ENCODE results near the gene PCMT1. TPM values are rescaled to one million over a fixed set of nuclear protein-coding genes. Genes with fewer than 3 reads are reported as not detected.

Gene PCMT1
- total and polyA plus RNA-seq, 9 donors, result 59.1 to 77.9 (median 72.3) TPM

DNA sequence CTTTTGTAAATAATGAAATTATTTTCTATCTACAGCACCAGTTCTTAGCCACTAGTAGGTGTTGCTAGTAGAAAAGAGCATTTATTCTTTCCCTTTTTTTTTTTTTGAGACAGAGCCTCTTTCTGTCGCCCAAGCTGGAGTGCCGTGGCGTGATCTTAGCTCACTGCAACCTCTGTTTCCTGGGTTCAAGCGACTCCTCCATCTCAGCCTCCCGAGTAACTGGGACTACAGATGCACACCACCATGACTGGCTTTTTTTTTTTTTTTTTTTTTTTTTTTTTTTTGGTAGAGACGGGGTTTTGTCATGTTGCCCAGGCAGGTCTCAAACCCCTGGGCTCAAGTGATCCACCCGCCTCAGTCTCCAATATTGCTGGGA is 6.7 kb downstream of the PCMT1 start:
- no CpG with 5 or more reads among the region's 7 CpGs for WGBS (ENCODE audit: insufficient coverage)
- Histone ChIP-seq H3K4me1 (ENCODE audit: control insufficient read depth, insufficient read depth, low read length) (no peaks in the 10 kb centered on the region), H3K36me3 (ENCODE audit: control insufficient read depth, insufficient read depth, low read length) (peaks cover 4% of the 10 kb centered on the region), H3K27me3 (ENCODE audit: control insufficient read depth, insufficient read depth, low read length) (no peaks in the 10 kb centered on the region), H3K9me3 (replicated peaks; ENCODE audit: control insufficient read depth, low read depth, low read length) (no peaks in the 10 kb centered on the region), H3K4me3 (ENCODE audit: low read length) (no peak overlapping the region), H3K27ac (ENCODE audit: low read length) (no peak overlapping the region)
- DNase-seq, result no peak

DNA sequence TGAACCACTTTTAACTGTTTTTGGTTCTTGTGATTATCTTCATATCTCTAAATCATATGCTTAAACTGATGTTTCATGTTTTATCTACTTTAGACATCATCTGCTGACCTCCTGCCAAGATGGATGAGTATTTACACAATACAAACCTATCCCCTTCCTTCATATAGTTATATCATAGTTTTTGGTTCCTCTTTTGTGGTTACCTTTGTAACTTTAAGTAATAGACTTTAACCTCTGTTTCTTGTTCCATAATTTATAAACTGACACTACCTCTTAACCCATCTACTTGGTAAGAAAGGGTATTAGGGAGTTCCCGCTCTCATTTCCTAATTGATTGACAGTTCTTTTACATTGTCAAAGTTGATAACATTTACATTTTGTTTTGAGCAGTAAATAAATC is 11.9 kb downstream of the PCMT1 start:
- H3K9me3 ChIP-seq (replicated peaks; ENCODE audit: control insufficient read depth, low read depth, low read length), result peaks cover 2% of the 10 kb centered on the region
- no peaks in the 10 kb centered on the region for H3K27me3 ChIP-seq (ENCODE audit: control insufficient read depth, insufficient read depth, low read length)
- no peak for DNase-seq
- H3K4me3 ChIP-seq (ENCODE audit: low read length), result no peak overlapping the region
- H3K36me3 ChIP-seq (ENCODE audit: control insufficient read depth, insufficient read depth, low read length), result peaks cover 4% of the 10 kb centered on the region
- no peaks in the 10 kb centered on the region for H3K4me1 ChIP-seq (ENCODE audit: control insufficient read depth, insufficient read depth, low read length)
- H3K27ac ChIP-seq (ENCODE audit: low read length), result no peak overlapping the region
- whole genome bisulfite sequencing (ENCODE audit: insufficient coverage), result no CpG with 5 or more reads among the region's 1 CpG

DNA sequence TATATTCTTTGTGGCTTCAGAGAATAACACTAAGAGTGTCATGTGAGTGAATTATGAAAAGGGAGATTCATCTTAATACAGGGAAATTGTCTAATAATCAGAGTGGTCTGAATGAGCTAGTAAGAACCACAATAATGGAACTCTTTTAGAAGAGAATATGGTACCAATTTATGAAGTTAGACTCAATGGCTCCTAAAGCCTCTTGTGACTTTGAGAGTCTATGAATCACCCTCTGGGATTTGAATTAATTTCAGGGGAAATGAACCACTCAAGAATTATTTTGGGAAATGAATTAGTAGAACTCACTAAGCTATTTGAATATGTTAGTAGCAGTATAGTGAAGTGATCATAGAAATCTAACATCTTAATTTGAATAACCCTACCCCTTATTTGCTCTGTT is 14.3 kb downstream of the PCMT1 start:
- DNase-seq, result no peak
- no peak overlapping the region for H3K4me3 ChIP-seq (ENCODE audit: low read length)
- H3K36me3 ChIP-seq (ENCODE audit: control insufficient read depth, insufficient read depth, low read length), result peaks cover 5% of the 10 kb centered on the region
- H3K27me3 ChIP-seq (ENCODE audit: control insufficient read depth, insufficient read depth, low read length), result no peaks in the 10 kb centered on the region
- peaks cover 2% of the 10 kb centered on the region for H3K9me3 ChIP-seq (replicated peaks; ENCODE audit: control insufficient read depth, low read depth, low read length)
- no peaks in the 10 kb centered on the region for H3K4me1 ChIP-seq (ENCODE audit: control insufficient read depth, insufficient read depth, low read length)
- no peak overlapping the region for H3K27ac ChIP-seq (ENCODE audit: low read length)

DNA sequence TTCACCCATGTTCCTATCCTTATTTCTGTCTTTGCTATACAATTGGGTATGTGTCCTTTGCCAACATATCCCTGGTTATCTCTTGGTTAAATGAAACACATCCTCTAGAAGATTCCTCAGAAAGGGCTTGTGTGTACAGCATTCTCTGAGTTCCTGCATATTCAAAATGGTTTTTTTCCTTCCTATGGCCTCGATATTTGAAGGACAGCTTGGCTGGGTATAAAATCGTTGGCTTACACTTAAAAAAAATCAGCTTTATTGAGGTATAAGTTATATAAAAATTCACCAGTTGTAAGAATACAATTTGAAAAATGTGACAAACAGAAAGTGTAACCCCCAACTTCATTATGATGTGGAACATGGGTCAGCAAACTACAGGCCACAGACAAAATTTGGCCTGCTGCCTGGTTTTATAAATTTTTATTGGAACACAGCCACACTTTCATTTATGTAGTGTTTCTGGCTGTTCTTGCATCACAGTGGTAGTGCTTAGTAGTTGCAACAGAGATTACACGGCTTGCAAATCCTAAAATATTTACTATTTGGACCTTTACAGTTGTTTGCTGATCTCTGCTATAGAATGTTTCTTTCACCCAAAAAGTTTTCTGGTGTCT is 16.7 kb downstream of the PCMT1 start:
- no CpG with 5 or more reads among the region's 3 CpGs for WGBS (ENCODE audit: insufficient coverage)
- DNase-seq, result no peak

DNA sequence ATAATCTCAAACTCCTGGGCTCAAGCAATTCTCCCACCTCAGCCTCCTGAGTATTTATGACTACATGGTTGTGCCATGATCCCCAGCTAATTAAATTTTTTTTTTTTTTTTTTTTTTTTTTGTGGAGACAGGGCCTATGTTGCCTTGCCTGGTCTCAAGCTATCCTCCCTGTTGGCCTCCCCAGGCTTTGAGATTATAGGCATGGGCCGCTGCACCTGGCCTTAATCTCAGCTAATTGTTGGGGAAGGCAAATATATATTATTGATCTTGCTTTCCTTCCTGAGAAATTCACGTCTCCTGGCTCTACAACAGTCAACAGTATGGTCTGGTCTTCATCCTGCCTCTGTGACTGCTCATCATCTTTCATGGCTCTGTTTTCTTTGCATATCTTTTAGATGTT is 20.1 kb downstream of the PCMT1 start:
- Histone ChIP-seq H3K27ac (ENCODE audit: low read length) (no peak overlapping the region), H3K4me1 (ENCODE audit: control insufficient read depth, insufficient read depth, low read length) (no peaks in the 10 kb centered on the region), H3K9me3 (replicated peaks; ENCODE audit: control insufficient read depth, low read depth, low read length) (no peaks in the 10 kb centered on the region), H3K36me3 (ENCODE audit: control insufficient read depth, insufficient read depth, low read length) (peaks cover 23% of the 10 kb centered on the region), H3K4me3 (ENCODE audit: low read length) (no peak overlapping the region), H3K27me3 (ENCODE audit: control insufficient read depth, insufficient read depth, low read length) (no peaks in the 10 kb centered on the region)
- no peak for DNase-seq
- no CpG with 5 or more reads among the region's 2 CpGs for WGBS (ENCODE audit: insufficient coverage)

More for the DNA sequence above, 16.7 kb downstream of the PCMT1 start:
- H3K4me3 ChIP-seq (ENCODE audit: low read length), result no peak overlapping the region
- H3K36me3 ChIP-seq (ENCODE audit: control insufficient read depth, insufficient read depth, low read length), result peaks cover 5% of the 10 kb centered on the region
- peaks cover 2% of the 10 kb centered on the region for H3K9me3 ChIP-seq (replicated peaks; ENCODE audit: control insufficient read depth, low read depth, low read length)
- no peaks in the 10 kb centered on the region for H3K4me1 ChIP-seq (ENCODE audit: control insufficient read depth, insufficient read depth, low read length)
- no peak overlapping the region for H3K27ac ChIP-seq (ENCODE audit: low read length)
- no peaks in the 10 kb centered on the region for H3K27me3 ChIP-seq (ENCODE audit: control insufficient read depth, insufficient read depth, low read length)

DNA sequence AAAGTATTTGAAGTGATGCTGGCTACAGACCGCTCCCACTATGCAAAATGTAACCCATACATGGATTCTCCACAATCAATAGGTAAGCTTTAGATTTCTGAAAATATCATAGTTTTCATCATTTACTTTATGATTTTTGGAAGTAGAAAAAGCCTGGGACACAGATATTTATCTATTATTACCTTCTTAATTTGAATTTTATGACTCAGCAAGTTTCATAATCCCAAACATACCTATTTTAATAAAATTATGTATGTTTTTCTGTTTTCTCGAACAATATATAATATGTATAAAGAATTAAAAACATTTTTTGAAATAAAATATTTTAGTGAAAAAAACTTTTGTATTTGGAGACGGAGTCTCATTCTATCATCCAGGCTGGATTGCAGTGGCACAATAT is 21.6 kb downstream of the PCMT1 start:
- no peaks in the 10 kb centered on the region for H3K27me3 ChIP-seq (ENCODE audit: control insufficient read depth, insufficient read depth, low read length)
- no peaks in the 10 kb centered on the region for H3K4me1 ChIP-seq (ENCODE audit: control insufficient read depth, insufficient read depth, low read length)
- H3K9me3 ChIP-seq (replicated peaks; ENCODE audit: control insufficient read depth, low read depth, low read length), result no peaks in the 10 kb centered on the region
- no peak overlapping the region for H3K27ac ChIP-seq (ENCODE audit: low read length)
- no peak for DNase-seq
- peaks cover 28% of the 10 kb centered on the region for H3K36me3 ChIP-seq (ENCODE audit: control insufficient read depth, insufficient read depth, low read length)
- WGBS (ENCODE audit: insufficient coverage), result 100% methylated on average over 1 of the region's 3 CpGs
- H3K4me3 ChIP-seq (ENCODE audit: low read length), result no peak overlapping the region

DNA sequence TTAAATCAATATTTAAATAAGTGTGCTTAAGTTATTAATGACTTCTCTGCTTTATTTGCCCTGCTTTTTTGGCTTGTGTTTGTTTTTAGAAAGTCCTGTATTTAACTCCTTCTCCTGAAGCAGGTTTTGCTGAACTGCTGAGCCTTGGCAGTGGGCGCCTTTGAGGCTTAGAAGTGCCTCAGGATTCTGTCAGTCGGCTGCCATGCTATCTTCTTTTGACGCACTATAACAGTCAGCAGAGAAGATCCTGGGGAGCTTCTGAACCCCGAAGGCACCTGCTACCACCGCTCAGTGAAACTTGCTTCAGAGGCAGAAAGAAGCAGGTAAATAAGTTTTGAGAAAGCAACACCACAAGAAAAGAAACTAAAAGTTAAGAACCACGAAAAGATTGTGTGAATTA is 22.4 kb downstream of the PCMT1 start:
- no peaks in the 10 kb centered on the region for H3K4me1 ChIP-seq (ENCODE audit: control insufficient read depth, insufficient read depth, low read length)
- WGBS (ENCODE audit: insufficient coverage), result 94% methylated on average over 3 of the region's 6 CpGs
- peaks cover 32% of the 10 kb centered on the region for H3K36me3 ChIP-seq (ENCODE audit: control insufficient read depth, insufficient read depth, low read length)
- no peaks in the 10 kb centered on the region for H3K27me3 ChIP-seq (ENCODE audit: control insufficient read depth, insufficient read depth, low read length)
- DNase-seq, result no peak
- no peaks in the 10 kb centered on the region for H3K9me3 ChIP-seq (replicated peaks; ENCODE audit: control insufficient read depth, low read depth, low read length)
- no peak overlapping the region for H3K27ac ChIP-seq (ENCODE audit: low read length)
- no peak overlapping the region for H3K4me3 ChIP-seq (ENCODE audit: low read length)

DNA sequence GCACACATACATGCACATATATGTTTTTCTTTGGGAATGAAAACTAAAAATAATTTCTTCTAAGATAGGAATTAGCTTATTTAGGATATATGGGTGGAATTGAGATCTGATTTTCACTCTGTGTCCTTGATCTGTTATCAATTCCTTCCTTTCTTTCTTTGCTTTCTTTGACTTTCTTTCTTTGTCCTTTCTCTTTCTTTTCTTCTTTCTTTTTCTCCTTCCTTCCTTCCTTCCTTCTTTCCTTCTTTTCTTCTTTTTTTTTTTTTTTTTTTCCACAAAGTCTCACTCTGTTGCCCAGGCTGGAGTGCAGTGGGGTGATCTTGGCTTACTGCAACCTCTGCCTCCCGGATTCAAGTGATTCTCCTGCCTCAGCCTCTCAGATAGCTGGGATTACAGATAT is 28.1 kb downstream of the PCMT1 start:
- Histone ChIP-seq H3K36me3 (ENCODE audit: control insufficient read depth, insufficient read depth, low read length) (peaks cover 24% of the 10 kb centered on the region), H3K4me1 (ENCODE audit: control insufficient read depth, insufficient read depth, low read length) (no peaks in the 10 kb centered on the region)
- WGBS (ENCODE audit: insufficient coverage), result no CpG with 5 or more reads among the region's 1 CpG

DNA sequence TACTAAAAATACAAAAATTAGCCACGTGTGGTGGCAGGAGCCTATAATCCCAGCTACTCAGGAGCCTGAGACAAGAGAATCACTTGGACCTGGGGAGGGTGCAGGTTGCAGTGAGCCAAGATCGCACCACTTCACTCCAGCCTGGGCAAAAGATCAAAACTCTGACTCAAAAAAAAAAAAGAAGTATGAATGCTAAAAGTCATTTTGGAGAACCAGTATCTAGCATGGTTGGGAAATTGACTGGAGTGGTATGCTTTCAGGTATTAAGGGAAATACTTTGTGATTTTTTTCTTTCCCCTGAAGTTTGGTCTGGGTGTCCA is 30.1 kb downstream of the PCMT1 start:
- Histone ChIP-seq H3K36me3 (ENCODE audit: control insufficient read depth, insufficient read depth, low read length) (peaks cover 18% of the 10 kb centered on the region), H3K4me3 (ENCODE audit: low read length) (no peak overlapping the region), H3K9me3 (replicated peaks; ENCODE audit: control insufficient read depth, low read depth, low read length) (no peaks in the 10 kb centered on the region), H3K27me3 (ENCODE audit: control insufficient read depth, insufficient read depth, low read length) (no peaks in the 10 kb centered on the region), H3K4me1 (ENCODE audit: control insufficient read depth, insufficient read depth, low read length) (no peaks in the 10 kb centered on the region), H3K27ac (ENCODE audit: low read length) (no peak overlapping the region)
- 0% methylated on average over 1 of the region's 2 CpGs for WGBS (ENCODE audit: insufficient coverage)
- DNase-seq, result no peak

More for the DNA sequence above, 28.1 kb downstream of the PCMT1 start:
- Histone ChIP-seq H3K9me3 (replicated peaks; ENCODE audit: control insufficient read depth, low read depth, low read length) (no peaks in the 10 kb centered on the region), H3K4me3 (ENCODE audit: low read length) (no peak overlapping the region), H3K27me3 (ENCODE audit: control insufficient read depth, insufficient read depth, low read length) (no peaks in the 10 kb centered on the region), H3K27ac (ENCODE audit: low read length) (no peak overlapping the region)
- DNase-seq, result no peak

DNA sequence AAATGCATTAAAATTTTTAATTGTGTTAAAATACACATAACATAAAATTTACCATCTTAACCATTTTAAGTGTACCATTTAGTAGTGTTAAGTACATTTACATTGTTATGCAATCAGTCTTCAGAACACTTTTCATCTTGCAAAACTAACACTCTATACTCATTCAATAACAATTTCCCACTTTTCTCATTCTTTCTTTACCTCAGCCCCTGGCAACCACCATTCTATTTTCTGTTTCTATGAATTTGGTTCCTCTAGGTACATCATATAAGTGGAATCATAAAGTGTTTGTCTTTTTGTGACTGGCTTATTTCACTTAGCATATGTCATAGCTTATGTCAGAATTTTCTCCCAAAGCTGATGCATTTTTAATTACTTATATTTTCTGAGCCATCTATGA is 32.2 kb downstream of the PCMT1 start:
- Histone ChIP-seq H3K4me3 (ENCODE audit: low read length) (no peak overlapping the region), H3K36me3 (ENCODE audit: control insufficient read depth, insufficient read depth, low read length) (peaks cover 9% of the 10 kb centered on the region), H3K27me3 (ENCODE audit: control insufficient read depth, insufficient read depth, low read length) (no peaks in the 10 kb centered on the region), H3K9me3 (replicated peaks; ENCODE audit: control insufficient read depth, low read depth, low read length) (no peaks in the 10 kb centered on the region), H3K4me1 (ENCODE audit: control insufficient read depth, insufficient read depth, low read length) (no peaks in the 10 kb centered on the region), H3K27ac (ENCODE audit: low read length) (no peak overlapping the region)
- DNase-seq, result no peak

DNA sequence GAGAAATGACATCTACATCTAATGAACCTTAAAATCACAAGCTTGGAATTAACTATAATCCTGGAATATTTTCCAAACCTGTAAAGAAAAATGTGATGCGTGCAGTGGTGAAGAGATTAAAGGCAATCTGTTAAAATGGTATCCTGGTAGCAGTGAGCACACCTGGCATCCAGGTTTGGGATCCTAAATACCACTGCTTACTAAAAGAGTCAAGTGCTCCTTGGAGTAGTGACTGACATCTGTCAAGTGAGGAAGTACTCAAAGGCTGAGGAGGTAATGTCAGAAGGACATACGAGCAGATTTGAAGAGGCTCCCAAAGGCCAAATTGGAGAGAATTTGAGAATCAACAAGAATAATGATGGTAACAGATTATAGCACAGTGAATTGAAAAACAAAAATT is 32.8 kb downstream of the PCMT1 start:
- Histone ChIP-seq H3K9me3 (replicated peaks; ENCODE audit: control insufficient read depth, low read depth, low read length) (no peaks in the 10 kb centered on the region), H3K4me3 (ENCODE audit: low read length) (no peak overlapping the region), H3K27me3 (ENCODE audit: control insufficient read depth, insufficient read depth, low read length) (no peaks in the 10 kb centered on the region), H3K36me3 (ENCODE audit: control insufficient read depth, insufficient read depth, low read length) (peaks cover 9% of the 10 kb centered on the region), H3K4me1 (ENCODE audit: control insufficient read depth, insufficient read depth, low read length) (no peaks in the 10 kb centered on the region), H3K27ac (ENCODE audit: low read length) (no peak overlapping the region)
- DNase-seq, result no peak
- WGBS (ENCODE audit: insufficient coverage), result 92% methylated on average over 1 of the region's 2 CpGs
